Measurements from ENCODE around the gene LPAR1.

The LPAR1 gene

GRCh38 chr9:110968096-110968495, 70.2 kb downstream of the LPAR1 start:
- in situ Hi-C loops (cut with HindIII; ENCODE audit: low sequenced_read_pairs) = no loop called here

- in situ Hi-C loops (cut with HindIII; ENCODE audit: low sequenced_read_pairs) = no loop called here
Measured at GRCh38 chr9:110967196-110967595, 71.1 kb downstream of the LPAR1 start.

GRCh38 chr9:110960288-110960687, 78.0 kb downstream of the LPAR1 start:
- in situ Hi-C loops (cut with HindIII; ENCODE audit: low sequenced_read_pairs) = no loop called here

GRCh38 chr9:110958847-110959246, 79.4 kb downstream of the LPAR1 start:
- in situ Hi-C loops (cut with HindIII; ENCODE audit: low sequenced_read_pairs) = no loop called here

GRCh38 chr9:110954822-110955291, 83.4 kb downstream of the LPAR1 start:
- in situ Hi-C loops (cut with HindIII; ENCODE audit: low sequenced_read_pairs) = no loop called here

- in situ Hi-C loops (cut with HindIII; ENCODE audit: low sequenced_read_pairs) = no loop called here
Measured at GRCh38 chr9:110952540-110952859, 85.8 kb downstream of the LPAR1 start.

GRCh38 chr9:110951805-110952539, 86.3 kb downstream of the LPAR1 start:
- in situ Hi-C loops (cut with HindIII; ENCODE audit: low sequenced_read_pairs) = no loop called here

- in situ Hi-C loops (cut with HindIII; ENCODE audit: low sequenced_read_pairs) = no loop called here
Measured at GRCh38 chr9:110950041-110950645, 88.1 kb downstream of the LPAR1 start.

GRCh38 chr9:110949081-110949480, 89.2 kb downstream of the LPAR1 start:
- in situ Hi-C loops (cut with HindIII; ENCODE audit: low sequenced_read_pairs) = no loop called here

- in situ Hi-C loops (cut with HindIII; ENCODE audit: low sequenced_read_pairs) = no loop called here
Measured at GRCh38 chr9:110947491-110948044, 90.7 kb downstream of the LPAR1 start.

GRCh38 chr9:110942522-110942921, 95.7 kb downstream of the LPAR1 start:
- in situ Hi-C loops (cut with HindIII; ENCODE audit: low sequenced_read_pairs) = no loop called here

- in situ Hi-C loops (cut with HindIII; ENCODE audit: low sequenced_read_pairs) = no loop called here
Measured at GRCh38 chr9:110940951-110941557, 97.2 kb downstream of the LPAR1 start.

GRCh38 chr9:110939573-110939972, 98.7 kb downstream of the LPAR1 start:
- in situ Hi-C loops (cut with HindIII; ENCODE audit: low sequenced_read_pairs) = no loop called here

- in situ Hi-C loops (cut with HindIII; ENCODE audit: low sequenced_read_pairs) = no loop called here
Measured at GRCh38 chr9:110939047-110939446, 99.2 kb downstream of the LPAR1 start.

- in situ Hi-C loops (cut with HindIII; ENCODE audit: low sequenced_read_pairs) = no loop called here
Measured at GRCh38 chr9:110938242-110938641, 100.0 kb downstream of the LPAR1 start.

GRCh38 chr9:110936719-110937452, 101.4 kb downstream of the LPAR1 start:
- in situ Hi-C loops (cut with HindIII; ENCODE audit: low sequenced_read_pairs) = no loop called here

GRCh38 chr9:110936237-110936636, 102.0 kb downstream of the LPAR1 start:
- in situ Hi-C loops (cut with HindIII; ENCODE audit: low sequenced_read_pairs) = no loop called here

- in situ Hi-C loops (cut with HindIII; ENCODE audit: low sequenced_read_pairs) = no loop called here
Measured at GRCh38 chr9:110935829-110936228, 102.4 kb downstream of the LPAR1 start.

- in situ Hi-C loops (cut with HindIII; ENCODE audit: low sequenced_read_pairs) = no loop called here
Measured at GRCh38 chr9:110933350-110934001, 104.8 kb downstream of the LPAR1 start.

GRCh38 chr9:110932863-110933262, 105.4 kb downstream of the LPAR1 start:
- in situ Hi-C loops (cut with HindIII; ENCODE audit: low sequenced_read_pairs) = no loop called here

GRCh38 chr9:110928599-110928998, 109.7 kb downstream of the LPAR1 start:
- in situ Hi-C loops (cut with HindIII; ENCODE audit: low sequenced_read_pairs) = no loop called here

Measured in endothelial cell of hepatic sinusoid (primary cell).